Suprapubic skin (tissue), 3 donors: ENCODE results near the gene LGALS1.
"Not testable (repeated sequence)": the region's sequence is repeated elsewhere in the genome, so short reads cannot be mapped to it uniquely, and the experiment has no call there.

Experiments used
- CTCF ChIP-seq, 2 donors: fragments of 200-600 bp in 1 of 2; fragments of 450-650 bp in 1 of 2; sonication (generic) in 1 of 2; IDR thresholded peaks; one replicate each; pipeline ENCODE4 v1.5.1; 2016 to 2019; ENCODE audit warnings: antibody characterized with exemption in 2 of 2, mild to moderate bottlenecking in 1 of 2, moderate library complexity in 1 of 2
- EP300 ChIP-seq: sonication (generic); formaldehyde crosslinking; IDR thresholded peaks from one replicate; pipeline ENCODE4 v1.6.1; 2017; ENCODE audit warnings: antibody characterized with exemption
- POLR2A ChIP-seq, 2 donors: fragments of 450-650 bp; IDR thresholded peaks; one replicate each; pipeline ENCODE4 v1.6.1; 2017; ENCODE audit warnings: antibody characterized with exemption in 2 of 2, mild to moderate bottlenecking in 2 of 2, moderate library complexity in 2 of 2

DNA sequence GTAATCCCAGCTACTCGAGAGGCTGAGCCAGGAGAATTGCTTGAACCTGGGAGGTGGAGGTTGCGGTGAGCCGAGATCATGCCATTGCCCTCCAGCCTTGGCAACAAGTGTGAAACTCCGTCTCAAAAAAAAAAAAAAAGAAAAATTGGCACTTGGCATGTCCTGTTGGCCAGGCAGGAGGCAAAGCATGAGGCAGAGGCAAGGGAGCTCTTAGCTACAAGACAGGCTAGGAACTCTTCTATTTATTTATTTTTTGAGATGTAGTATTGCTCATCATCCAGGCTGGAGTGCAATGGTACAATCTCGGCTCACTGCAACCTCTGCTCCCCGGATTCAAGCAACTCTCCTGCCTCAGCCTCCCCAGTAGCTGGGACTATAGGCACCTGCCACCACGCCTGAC lies 18.7 kb downstream of the LGALS1 start:
- not testable (repeated sequence) for TF ChIP-seq CTCF (IDR thresholded peaks at IDR 0.05); POLR2A (IDR thresholded peaks at IDR 0.05); EP300
